HK-2 (cell line): Measurements from ENCODE around the gene CAPN11.

Source experiments
- DNase-seq: peaks from one replicate; pipeline ENCODE4 v3.0.0-alpha.2; 2018; ENCODE audit not compliant: unreplicated experiment

CAPN11 gene

DNA sequence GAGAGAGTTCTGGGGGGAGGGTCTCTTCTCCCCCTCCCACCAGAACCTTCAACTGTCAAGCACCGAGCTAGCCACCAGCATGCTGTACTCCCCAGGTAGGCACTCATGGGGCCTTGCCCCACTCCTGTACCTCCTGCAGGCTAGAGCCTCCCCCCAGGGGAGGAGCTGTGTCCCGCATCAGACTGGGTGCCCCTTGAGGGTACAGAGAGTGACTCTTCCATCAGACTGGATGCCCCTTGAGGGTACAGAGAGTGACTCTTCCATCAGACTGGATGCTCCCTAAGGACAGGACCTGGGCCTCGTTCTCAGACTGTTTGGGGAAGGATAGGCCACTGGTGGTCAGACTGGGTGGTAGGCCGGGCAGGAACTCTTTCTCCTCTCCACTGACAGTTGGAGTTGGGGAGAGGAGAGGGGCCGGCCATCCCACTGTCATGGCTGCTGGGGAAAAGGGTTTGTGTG is at the start of gene CAPN11:
TSS of gene CAPN11 (plus strand) at position 51 of the 459 bp plus-strand sequence. CDS start at position 80, 29 bp downstream.
- DNase-seq, result no peak

DNA sequence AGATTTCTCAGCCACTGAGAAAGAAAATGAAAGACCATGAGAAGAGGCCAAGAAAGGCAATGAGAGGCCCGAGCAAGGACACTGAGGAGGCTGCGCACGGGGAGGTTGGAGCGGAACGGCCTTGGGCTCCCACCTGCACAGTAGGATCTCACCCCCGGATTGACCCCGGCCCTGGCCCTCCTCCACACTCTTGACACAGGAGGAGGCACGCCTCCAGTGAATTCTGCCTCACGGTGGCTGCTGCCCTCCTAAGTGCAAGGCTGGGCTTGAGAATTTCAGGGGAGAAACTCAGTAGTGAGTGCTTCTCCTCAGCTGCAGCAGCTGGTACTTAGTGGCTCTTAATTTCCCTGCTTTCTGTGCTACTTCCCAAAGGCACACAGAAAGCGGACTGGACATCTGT is 49.4 kb upstream of the CAPN11 start:
- DNase-seq, result no peak

DNA sequence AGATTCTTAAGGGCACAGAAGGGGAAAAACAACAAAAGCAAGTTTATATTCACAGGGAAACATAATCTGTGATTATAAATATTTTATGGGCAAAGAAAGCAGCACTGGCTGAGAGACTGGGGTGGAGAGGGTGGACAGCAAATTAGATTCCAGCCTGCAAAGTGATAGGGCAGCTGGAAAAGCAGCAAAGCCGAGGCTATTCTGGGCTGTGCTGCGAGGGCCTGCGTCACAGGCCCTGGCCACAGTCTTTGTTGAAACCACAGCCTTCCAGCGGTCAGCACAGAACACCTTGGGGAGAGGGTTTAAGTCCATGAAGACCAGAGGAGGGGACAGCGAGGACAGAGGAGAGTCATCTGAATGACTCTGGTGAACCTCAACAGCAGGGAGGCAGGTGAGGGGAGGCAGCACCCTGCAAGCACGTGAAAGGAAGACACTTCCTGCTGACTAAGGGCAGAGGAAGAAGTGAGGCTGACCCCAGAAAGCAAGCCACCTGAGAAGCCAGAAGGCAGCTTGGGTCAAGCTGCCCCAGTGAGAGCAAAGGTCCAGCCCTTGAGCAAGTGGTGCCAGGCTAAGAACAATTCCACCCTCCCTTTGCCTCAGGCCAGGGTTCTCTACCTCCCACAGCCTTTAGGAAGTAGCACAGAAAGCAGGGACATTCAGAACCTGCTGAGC is 48.5 kb upstream of the CAPN11 start:
- DNase-seq, result no peak

DNA sequence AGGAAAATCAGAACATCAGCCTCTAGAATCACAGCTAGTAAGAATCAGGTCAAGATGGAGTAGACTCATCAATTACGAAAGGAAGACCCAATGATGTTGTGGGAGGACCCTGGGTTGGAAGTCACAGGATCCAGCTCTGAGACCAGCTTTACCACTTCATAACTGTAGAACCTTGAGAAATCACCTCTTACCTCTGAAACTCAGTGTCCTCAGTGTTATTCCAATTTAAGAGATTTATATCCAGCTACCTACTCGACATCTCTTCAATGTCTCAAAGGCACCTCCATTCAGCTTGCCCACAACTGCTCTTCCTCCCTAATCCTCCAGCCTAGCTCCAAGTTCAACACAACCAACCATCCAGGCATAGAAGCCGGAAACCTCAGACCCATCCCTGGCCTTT is 47.7 kb upstream of the CAPN11 start:
- DNase-seq, result no peak

DNA sequence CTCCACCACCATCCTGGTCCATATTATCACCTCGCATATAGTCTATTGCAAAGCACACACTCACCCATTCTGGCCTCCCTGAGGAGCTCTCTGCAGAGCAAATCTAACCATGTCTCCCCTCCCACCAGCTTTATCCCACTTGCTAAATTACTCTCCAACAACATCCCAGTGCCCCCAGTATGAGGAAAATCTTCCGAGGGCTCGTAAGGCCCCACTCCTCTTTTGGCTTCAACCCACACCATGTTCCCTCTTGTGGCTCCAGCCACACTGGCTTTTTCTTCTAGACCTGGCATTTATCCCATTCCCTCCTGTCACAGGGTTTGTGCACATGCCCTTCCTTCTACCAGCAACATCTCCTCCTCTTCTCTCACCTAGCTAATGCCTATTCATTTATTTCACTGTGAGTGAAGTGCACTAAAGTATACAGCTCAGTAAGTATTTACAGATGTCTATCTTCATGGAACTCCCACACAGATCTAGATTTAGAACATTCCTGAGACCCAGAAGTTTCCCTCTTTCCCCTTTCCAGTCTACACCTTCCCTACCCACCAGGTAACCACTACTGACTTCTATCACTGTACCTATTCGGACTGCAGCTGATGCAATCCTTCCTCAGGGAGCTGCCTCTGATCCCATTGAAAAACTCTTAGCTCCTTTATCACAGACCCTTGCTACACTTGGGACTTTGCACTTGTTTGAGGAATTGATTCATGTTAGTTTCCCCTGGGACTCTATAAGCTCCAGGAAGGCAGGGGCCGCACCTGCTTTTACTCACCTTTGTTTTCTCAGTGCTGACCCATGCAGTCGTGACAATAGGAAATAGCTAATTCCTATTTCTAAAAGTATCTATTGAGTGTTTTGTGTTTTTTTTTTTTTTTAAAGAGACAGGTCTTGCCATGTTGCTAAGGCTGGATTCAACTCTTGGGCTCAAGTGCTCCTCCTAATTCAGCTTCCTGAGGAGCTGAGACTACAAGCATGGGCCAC is 46.9 kb upstream of the CAPN11 start:
- DNase-seq, result no peak

DNA sequence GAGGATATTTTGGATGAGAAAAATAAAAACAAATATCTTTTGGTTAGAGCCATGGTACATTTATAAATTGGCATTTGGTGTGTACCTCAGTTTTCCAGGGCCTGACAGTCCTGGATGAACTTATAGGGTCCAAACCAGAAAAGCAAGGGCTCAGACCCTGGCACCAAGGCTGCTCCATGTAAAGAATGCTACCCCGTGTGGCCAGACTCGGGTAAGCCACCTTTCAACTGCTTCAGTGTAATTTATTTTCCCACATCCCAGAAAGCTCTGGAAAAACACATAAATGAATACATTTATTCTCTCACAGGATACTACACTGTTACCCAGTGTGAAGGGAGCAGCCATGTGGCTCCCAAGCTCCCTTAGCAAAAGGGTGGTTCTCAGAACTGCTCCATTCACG is 45.2 kb upstream of the CAPN11 start:
- no peak for DNase-seq

DNA sequence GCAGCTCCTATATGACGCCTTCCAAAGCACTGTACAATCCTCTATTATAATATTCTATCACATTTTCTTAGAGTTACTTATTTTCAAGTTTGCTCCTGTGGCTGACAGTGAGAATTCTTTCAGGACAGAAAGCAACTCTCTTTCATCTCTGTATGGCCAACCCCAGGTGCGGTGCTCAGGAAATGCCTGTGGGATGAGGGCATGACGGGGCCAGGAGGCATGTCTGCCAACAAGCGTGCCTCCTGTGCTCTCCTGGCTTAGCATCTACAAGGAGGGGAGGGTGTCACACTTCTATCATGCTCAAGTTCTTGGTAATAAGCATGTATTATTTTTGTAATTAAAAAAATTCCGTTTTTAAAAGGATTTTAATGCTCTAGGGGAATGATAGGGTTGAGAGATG is 42.8 kb upstream of the CAPN11 start:
- DNase-seq, result peak; percentile 78

DNA sequence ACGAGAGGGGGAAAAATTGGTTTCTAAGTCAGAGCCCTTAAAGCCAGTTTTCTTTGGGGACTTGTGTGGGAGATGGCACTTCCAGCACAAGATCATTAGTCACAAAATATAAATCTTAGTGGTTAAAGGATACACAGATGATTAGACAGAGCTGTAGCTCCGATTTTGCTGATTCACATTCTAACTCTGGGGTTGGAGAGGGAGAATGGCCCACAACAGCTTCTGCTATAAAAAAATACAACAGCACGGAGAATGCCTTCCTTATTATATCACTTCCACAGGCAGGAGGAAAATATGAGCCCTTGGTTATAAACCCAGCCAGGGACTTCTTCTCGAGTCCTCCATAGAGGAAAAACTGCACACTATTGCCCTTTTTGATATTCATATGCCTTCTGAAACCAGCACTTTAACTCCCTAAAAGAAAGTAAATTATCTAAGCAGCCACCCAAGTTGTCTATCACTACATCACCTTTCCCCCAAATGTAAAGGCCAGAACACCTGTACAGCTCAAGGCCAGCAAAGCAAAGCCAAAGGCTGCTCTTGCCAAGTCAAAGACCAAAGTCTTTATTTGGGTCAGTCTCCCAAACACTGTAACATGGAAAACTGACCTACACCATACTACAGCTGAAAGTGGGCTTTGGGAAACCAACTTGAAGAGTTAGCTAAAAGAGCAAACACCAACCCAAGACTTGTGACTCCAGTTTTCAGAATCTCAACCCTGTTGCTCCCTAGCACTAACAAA is 41.8 kb upstream of the CAPN11 start:
- peak; percentile 47 for DNase-seq

DNA sequence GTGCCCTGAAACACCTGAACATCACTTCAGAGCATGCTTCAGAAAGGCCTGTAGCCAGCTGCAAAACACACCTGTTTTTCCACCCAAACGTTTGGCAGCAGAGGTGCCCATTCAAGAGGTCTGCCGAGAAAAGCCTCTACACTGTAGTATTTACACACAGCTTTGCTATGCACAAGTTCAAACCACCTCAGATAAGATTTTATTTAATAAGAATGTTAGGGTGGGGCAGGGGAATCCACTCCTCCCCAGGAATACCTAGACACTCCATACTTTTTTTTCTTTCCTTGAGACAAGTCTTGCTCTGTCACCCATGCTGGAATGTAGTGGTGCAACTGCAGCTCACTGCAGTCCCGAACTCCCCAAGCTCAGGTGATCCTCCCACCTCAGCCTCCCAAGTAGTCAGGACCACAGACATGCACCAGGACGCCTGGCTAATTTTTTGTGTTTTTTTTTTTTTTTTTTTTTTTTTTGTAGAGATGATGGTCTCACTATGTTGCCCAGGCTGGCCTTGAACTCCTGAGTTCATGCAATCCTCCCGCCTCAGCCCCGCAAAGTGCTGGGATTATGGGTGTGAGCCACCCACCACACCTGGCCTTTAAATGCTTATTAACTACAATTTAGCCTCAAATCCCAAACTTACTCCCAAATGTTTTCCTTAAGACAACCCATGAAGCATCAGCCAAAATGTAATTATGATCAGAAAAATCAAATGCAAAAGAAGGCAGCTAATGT is 41.1 kb upstream of the CAPN11 start:
- no peak for DNase-seq

DNA sequence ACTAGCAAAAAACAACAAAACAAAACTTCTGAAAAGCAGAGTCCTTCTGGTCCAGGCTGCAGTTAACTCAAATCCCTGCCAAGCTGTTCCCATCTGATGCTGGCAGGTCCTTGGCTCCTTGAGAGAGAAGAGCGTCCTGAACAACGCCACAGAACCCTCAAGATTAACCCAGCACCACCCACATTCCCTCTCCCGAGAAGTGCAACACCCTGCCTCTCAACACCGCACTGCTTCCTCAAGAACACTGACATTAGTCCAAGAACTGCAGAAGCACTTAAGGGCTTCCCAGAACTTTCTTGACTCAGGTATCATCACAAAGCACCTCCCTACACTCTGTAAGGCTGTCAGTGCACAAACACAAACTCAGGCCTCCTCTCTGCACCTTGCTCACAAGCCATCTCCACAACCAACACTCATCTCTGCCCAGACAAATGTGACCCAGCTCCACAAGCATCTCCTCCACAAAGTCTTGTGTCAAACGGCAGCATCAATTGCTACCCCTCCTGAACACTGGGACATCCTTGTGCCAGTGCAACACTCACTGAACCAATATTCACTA is 38.8 kb upstream of the CAPN11 start:
- DNase-seq, result no peak

DNA sequence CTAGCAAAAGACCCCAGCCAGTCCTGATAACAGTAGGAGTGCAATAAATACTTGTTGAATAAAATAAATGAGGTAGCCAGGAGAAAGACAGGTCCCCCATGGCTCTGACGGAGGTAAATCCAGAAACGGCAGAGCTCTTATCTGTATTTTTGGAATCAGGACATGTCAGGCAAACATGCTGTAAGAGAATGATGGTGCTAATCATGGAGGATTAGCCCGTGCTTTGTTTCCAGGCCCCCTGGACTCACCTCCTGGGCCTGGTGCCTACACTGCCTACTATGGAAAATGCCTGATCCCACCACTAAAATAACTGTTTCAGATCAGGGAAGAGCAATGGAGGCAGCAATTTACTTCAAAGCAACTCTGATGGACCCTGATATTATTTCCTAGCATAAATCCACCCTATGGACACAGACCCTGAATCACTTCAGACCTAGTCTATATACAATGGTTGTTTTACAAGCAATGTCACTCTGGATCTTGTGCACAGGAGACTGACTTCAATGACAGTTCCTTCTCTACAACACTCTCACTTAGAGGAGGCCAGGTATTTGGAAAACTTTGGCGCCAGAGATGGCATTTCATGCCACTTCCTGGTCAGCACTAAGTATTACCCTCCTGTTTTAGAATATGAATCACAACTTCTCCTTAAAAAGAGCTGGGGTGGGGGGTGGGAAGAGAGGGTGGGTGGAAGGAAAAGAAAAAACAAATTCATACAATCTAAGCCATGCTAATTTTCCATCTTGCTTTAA is 37.8 kb upstream of the CAPN11 start:
- DNase-seq, result no peak

DNA sequence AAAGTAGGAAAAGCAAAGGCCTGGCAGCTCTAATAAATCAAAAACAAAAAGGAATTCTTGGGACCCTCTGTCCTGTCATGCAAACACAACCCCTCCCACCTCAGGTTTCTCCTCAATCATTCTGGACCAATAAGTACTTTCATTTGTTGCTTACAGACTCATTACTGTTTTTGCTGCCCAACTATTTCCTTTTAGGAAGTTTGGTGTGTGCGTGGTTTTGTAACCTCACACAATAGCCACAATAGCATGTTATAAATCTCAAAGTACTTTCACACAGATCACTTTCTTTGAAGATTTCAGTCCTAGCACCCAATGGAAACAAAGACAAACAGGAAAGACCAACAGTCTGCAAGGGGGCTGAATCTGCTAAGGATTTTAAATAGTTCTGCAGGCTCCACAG is 35.8 kb upstream of the CAPN11 start:
- no peak for DNase-seq

DNA sequence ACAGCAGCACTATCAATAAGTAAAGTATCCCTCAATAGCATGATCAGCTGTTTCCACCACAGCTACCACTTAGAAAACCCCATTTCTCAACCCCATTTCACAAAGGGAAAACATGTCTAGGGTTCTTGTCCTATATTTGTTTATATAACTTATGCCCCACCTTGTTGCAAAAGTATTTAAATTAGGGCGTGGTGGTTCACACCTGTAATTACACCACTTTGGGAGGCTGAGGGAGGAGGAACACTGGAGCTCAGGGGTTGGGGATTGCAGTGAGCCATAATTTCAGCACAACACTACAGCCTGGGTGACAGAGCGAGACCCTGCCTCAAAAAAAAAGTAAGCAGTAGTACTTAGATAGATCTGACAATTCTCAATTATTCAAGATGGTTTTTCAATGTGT is 35.1 kb upstream of the CAPN11 start:
- DNase-seq, result no peak

DNA sequence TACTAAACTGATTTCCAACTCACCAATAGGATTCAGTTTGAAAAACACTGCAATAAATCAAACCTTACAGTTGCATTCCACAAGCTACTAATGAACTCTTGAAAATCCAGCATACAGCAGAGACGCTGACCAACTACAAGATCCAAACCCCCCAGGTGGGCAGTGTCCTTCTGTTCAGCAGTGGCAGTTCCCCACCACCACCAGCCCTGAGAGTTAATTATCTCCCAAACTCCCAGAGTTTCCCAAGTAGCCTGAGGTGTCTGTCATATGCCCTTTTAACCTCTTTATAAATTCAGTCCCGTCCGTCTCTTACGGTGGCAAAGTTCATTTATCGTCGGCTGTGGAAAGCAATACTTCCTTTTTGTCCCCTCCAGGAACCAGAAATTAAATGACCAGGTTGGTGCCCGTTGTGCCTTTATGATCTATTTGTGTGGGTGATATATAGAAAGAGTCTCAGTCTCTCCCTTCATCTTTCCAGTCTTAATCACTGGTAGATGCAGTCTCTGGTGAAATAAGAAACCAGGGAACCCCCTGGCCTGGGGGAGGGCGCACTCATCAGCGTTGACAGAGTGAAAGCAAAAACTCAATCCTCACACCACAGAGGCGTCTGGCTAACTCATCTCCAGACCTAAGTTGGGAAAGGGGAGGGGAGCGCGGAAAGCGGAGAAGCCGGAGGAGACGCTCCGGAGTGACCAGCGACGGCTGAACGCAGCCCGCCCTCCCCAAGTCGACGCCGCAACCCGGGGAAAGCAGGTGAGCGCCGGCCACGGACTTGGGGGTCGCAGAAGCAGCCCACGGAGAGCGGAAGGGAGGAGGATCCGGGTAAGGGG is 32.1 kb upstream of the CAPN11 start:
- DNase-seq, result peak; percentile 56

DNA sequence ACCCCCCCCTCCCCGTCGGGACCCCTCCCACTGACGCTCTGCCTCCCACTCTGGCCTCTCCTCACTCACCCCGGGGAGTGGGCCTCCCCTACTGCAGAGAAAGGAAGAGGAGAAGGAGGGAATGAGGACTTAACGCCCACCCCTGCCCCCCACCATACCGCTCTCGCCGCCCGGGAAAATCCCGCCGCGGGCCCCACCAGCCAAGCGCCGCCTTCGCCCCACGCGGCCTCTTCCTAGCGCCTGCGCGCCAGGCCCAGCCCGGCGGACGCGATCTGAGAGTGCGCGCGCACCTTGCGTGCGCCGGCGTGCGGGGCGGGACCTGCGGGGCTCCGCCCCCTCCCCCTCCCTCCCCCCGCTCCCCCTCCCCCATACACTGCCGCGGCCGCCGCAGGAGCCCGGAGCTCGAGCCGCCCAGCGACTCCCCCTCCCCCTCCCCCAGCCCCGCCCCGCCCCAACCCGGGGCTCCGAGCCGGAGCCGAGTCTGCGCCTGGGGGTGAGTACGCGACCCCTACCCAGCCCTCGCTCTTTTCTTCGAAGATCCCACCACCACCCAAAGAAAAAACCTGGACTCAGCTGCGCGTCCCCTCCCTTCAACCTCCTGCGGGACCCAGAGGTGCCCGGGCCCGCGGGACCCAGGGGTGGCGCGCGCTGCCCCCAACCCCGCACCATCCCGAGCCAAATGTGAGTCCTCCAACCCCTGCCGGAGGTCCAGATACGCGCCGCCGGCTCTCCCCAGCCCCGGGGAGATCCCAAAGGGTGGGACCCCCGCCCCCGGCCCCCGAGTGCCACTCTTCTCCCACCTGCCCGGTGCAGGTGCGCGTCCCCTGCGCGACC is 31.2 kb upstream of the CAPN11 start, which contains the start of the genes MRPL14 and TMEM63B:
TSS of gene MRPL14 (minus strand) at position 267 of the 834 bp plus-strand sequence. CDS start 10,841 bp downstream, outside the sequence.
TSS of gene TMEM63B (plus strand) at position 369 of the 834 bp plus-strand sequence. CDS start 7,031 bp downstream, outside the sequence.
- peak; percentile 88 for DNase-seq

DNA sequence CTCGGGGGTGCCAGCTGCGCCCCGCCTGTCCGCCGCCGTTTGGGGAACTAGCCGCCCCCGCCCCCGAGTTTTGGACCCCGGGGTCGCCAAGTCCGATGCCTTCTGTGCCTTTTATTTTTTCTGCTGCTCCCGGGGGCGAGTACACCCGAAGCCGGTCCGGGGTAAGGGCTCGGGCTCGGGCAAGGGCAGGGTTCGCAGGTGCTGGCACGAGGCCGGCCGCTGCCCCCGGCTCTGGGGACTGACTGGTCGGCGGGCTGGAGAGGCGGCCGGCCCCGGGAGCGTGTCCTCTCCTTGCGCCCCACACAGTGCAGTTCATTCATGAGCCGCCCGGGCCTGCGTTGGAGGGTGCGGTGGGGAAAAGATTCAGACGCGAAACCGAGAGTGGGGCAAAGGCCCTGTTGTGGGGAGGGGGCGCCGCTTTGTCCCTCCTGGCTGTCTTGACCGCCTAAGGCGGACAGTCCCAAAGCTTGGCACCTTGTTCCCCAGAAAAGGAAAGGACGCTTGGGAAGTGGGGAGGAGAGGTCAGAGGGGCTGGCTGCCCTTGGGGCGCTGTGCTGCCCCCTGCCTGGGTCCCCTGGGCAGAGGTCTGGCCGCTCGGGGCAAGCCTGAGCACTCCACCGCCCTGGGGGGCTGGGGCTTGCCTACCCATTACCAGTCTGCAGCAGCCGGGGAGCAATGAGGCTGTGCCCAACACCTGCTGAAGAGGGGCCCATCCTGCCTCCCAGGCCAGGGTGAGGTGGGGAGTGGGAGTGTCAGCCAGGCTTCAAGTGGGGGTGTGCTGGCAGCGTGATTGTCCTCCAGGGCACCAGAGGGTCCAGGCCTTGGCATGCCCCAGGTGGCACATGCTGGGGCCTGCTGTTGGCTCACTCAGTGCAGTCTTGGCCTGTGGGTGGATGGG is 30.4 kb upstream of the CAPN11 start:
- DNase-seq, result peak; percentile 37

DNA sequence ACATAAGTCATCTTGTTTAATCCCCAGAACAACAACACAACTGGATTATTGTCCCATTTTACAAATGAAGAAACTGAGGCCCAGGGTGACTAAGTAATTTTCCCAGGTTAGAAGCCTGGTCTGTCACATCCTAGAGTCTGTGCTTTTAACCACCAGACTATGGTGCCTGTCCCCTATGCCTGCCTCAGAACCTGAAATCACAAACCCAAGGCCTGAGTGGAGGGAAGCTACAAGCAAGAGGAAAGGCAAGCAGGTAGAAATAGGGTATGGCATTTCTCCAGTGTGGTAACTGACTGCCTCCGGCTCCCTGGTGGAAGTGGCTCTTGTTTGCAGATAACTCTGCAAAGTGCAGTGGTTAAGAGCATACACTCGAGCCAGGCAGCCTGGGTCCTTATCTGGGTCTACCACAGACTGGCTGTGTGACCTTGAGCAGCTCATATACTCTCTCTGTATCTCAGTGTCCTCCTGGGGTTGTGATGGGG is 28.7 kb upstream of the CAPN11 start:
- no peak for DNase-seq
